Activated CD8-positive, alpha-beta T cell treated with anti-CD3 and anti-CD28 coated beads, Interleukin-2, amount 10 ng/mL, durations not matched to agents 7 days and 5 days (primary cell): ENCODE measurements around the gene CDA. TPM values are rescaled to one million over a fixed set of nuclear protein-coding genes. Genes with fewer than 3 reads are reported as not detected.

Source experiments
- total RNA-seq, 2 experiments: library from RNA; stranded (reverse); gene quantifications; one replicate each; pipeline ENCODE4 v1.2.3, GENCODE V29; 2021

Gene CDA
- total RNA-seq, 2 experiments from 2014 or later = not detected

Other genes starting within 250 kb of the CDA start
- under 1 TPM; 0.29 to 0.44 TPM for gene CAMK2N1, start 102.9 kb upstream of the CDA start, total RNA-seq
- 10 to 100 TPM; 17.2 to 18.6 TPM for gene MUL1, start 80.9 kb upstream of the CDA start, total RNA-seq
- gene FAM43B, start 36.5 kb upstream of the CDA start, total RNA-seq = not detected
- gene PINK1, start 44.4 kb downstream of the CDA start, total RNA-seq = 1 to 10 TPM; 3.3 to 3.6 TPM
- 100 to 1,000 TPM; 163 to 166 TPM for gene DDOST, start 72.3 kb downstream of the CDA start, total RNA-seq
- not detected for gene KIF17, start 128.9 kb downstream of the CDA start, total RNA-seq
- gene SH2D5, start 143.6 kb downstream of the CDA start, total RNA-seq = under 1 TPM in 1 of 2 experiments, not detected in 1; 0.05 TPM
- gene HP1BP3, start 198.2 kb downstream of the CDA start, total RNA-seq = 100 to 1,000 TPM; 316 to 324 TPM